HG03342 (cell line): ENCODE results near the gene OSCP1.

Experiments used
- ATAC-seq: cut with Tn5 transposase; IDR thresholded peaks from one replicate; pipeline ENCODE4 v1.9.1; 2021; ENCODE audit warnings: mild to moderate bottlenecking, moderate library complexity; ENCODE audit not compliant: unreplicated experiment

Gene OSCP1

DNA sequence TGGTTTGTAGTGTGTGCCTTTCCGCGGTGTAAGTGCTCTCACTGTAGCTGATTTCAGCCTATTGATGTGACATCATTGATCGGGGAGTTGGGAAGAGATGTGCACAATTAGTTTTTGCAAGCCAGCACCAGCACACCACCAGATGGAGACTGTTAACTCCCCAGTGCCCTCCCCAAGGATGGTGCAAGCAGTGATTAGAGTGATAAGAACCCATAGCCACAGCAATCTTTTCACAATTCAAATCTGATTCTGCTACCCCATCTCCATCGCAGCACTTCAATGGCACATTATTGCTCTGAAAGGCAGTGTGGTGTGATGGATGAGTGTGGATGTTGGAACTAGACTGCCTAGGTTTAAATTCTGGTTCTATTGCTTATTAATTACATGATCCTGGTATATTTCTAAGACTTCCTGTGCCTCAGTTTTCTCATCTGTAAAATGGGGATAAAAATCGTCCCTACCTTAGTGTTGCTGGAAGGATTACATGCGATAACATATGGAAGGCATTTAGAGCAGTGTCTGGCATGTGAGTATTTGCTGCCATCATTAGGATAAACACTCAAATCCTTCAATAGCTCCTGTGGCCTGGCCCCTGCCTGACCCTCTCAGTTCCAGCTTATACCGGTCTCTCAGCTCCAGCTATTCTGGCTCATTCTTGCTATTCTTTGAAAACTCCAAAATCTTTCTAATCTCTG, 25.8 kb upstream of the OSCP1 start:
- ATAC-seq: no peak

- ATAC-seq: no peak
These were observed 25.1 kb upstream of the OSCP1 start for GRCh38 chr1:36475341-36475740.

DNA sequence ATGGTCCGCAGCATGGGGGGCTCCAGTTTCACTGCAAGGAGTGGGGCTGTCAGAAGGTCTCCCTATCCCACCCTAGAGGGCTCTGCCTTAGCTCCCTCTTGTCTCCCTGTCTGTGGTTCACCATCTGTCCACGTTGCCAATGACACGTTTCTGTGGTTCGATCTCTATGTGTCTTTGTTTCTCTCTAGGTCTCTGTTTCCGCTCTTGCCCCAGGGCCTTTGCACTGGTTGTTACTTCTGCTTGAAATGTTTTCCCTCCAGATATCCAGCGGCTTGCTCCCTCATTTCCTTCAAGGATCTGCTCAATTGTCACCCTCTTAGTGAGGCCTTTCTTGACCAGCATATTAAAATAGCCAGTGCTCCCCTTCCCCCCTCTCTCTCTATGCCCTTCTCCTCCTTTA, 22.4 kb upstream of the OSCP1 start:
- no peak for ATAC-seq

GRCh38 chr1:36471830-36472641, 21.8 kb upstream of the OSCP1 start:
- ATAC-seq: no peak

DNA sequence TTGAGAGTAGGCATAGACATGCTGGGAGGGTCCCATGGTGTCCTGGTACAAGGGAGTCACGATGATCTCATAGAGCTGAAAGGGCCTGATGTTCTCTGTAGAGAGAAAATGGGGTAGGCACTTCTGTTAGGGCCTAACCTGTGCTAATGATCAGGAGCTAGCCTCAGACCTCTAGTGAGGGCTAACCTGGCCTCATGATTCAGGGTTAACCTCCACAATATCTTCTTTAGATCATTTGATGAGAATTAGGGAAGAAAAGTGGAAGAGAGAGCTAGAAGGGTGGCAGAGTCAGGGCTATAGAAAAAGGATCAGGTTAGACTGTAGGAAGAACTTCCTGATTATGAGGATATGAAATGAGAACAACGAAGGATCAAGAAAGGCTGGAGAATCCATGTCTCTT, 18.9 kb upstream of the OSCP1 start:
- no peak for ATAC-seq

GRCh38 chr1:36467700-36468455, 17.6 kb upstream of the OSCP1 start:
- no peak for ATAC-seq

DNA sequence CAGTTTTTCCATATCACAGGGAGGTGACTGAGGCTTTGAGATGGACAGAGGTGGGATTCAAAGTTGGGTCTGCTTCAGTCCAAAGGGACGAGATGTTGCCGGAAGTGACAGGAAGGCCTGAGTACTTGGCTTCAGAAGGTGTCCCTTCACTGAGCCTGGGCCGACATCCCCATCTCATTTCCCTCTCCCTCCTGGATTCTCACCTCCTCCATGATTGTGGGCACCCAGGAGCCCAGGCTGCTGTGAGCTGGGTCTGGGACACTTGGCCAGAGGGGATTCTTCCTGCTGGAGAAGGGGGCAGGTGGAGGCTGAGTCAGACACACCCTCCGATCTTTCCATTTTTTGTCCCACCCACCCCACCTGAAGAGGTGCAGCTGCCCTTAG, 16.8 kb upstream of the OSCP1 start:
- no peak for ATAC-seq

GRCh38 chr1:36466370-36467026, 16.2 kb upstream of the OSCP1 start:
- ATAC-seq: no peak

- no peak for ATAC-seq
These were observed 15.6 kb upstream of the OSCP1 start for GRCh38 chr1:36465731-36466369.

DNA sequence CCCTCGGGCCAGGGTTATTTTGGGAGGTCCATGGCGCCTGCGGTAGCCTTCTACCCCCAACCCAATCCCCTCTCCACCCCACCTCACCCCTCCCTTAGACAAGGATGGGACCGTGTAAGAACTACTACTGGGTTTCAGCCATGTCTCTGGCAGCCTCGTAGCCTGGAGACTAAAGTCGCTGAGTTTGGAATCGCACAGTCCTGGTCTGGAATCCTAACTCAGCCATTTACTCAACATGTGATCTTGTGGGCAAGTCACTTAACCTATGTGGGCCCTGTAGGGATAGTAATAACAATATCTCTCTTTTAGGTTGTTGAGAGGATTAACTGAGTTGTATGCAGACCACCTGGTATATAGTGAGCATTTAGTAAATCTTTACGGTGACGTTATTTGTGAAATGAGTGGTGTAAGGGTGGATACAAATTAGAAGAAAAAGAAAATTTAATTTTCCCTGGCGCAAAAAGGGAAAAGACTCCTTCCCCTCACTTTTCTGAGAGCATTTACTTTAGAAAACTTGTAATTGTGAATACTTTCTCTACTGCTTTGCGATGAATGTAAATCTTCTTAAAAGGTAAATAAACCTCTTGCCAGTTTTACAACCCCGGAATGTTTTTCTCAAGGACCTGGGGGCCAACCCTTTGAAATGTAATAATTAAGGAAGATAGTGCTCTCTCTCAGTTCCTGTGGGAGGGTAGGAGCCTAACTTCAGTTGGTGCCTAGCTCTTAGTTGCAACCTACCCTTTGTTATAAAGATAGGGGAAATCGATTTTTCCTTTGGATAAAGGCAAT, 14.5 kb upstream of the OSCP1 start:
- ATAC-seq: peak; percentile 31

GRCh38 chr1:36463803-36464604, 13.8 kb upstream of the OSCP1 start, which contains the start of gene MRPS15:
Gene MRPS15, minus strand, starts transcription at chr1:36464384. Its CDS starts 109 bp downstream, at chr1:36464275.
- peak; percentile 92 for ATAC-seq

DNA sequence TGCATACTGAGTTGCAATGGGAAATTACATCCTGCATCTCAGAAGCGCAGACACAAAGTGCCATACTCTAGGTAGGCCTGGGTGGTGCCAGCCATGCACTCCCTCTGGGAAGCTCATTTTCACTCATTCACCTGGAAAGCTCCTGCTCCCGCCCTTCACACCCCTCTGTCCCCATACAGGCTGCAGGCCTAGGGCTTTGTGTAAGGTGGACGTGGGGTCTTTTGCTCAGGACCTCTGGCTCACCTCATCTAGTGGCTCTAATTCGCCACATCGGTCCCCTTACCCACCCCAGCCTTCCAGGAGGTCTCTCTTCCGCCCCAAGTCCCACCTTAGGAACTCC, 13.2 kb upstream of the OSCP1 start:
- no peak for ATAC-seq

DNA sequence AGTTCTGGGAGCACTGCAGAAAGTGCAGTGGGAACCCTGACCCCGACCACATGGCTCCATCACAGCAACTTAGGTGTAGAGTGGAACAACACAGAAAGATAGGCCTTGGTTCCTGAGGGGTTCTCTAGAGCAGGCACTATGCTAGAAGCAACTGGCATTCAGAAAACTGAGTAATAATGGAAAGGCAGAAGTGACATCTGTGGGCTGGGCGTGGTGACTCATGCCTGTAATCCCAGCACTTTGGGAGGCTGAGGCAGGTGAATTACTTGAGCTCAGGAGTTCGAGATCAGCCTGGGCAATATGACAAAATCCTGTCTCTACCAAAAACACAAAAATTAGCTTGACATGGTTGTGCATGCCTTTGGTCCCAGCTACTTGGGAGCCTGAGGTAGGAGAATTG, 8.7 kb upstream of the OSCP1 start:
- ATAC-seq: no peak

- no peak for ATAC-seq
These were observed 7.4 kb upstream of the OSCP1 start for GRCh38 chr1:36457691-36458090.

DNA sequence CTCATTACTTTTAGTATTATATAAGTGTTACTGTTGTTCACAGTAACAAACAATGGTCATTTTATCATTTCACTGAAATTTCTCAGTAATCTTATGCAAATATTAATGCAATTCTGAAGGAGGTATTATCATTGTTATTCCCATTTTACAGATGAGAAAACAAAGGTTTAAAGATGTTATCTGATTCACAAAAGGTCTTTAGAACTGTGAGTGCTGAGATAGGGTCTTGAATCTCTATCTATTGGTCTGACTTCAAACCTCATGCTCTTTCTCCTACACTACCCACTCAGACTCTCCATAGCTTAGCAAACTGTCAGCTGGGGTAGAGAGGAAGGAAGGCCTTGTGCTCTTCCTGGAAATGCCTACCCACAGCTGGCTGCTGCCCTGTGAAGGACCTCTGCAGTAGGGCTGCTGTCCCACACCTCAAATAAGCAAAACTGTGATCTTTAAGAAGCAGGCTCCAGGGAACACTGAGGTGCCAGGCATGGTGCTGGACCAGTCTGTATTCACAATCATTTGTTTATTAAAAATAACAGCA, 6.2 kb upstream of the OSCP1 start:
- no peak for ATAC-seq

GRCh38 chr1:36455386-36455785, 5.1 kb upstream of the OSCP1 start:
- no peak for ATAC-seq

GRCh38 chr1:36453600-36454388, 3.5 kb upstream of the OSCP1 start:
- ATAC-seq: no peak

DNA sequence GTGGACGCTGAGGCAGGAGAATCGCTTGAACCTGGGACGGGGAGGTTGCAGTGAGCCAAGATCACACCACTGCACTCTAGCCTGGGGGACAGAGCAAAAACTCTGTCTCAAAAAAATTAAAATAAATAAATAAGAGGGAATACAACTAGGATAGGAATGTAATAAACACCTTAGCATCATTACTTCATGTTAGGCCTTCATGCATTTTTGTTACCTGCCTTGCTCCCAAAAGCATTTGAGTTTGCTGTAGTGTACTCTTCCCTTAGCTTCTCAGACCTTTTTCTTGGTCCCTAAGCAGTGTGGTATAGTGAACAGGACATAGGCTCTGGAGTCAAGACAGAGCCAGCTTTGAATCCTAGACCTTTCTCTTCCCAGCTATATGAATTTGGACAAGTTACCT, 2.8 kb upstream of the OSCP1 start:
- no peak for ATAC-seq
